Mucosa of descending colon (tissue), 3 donors: ENCODE data around the gene CIROP. TPM values are rescaled to one million over a fixed set of nuclear protein-coding genes. Genes with fewer than 3 reads are reported as not detected.
"Not testable (repeated sequence)": the region's sequence is repeated elsewhere in the genome, so short reads cannot be mapped to it uniquely, and the experiment has no call there.

Source experiments
- ATAC-seq: fragments of 200-7000 bp; cut with Tn5 transposase; one replicate; pipeline ENCODE4 v1.9.1; 2020; ENCODE audit warnings: mild to moderate bottlenecking, moderate library complexity
- DNase-seq, 3 donors: peaks; one replicate each; pipeline ENCODE4 v3.0.0-alpha.2; 2020
- H3K36me3 ChIP-seq: fragments of 200-600 bp; one replicate; pipeline ENCODE4 v1.8.0; 2021; ENCODE audit warnings: low read depth, mild to moderate bottlenecking
- H3K4me1 ChIP-seq: fragments of 200-600 bp; one replicate; pipeline ENCODE4 v1.8.0; 2021; ENCODE audit warnings: low read depth, mild to moderate bottlenecking
- H3K4me3 ChIP-seq: fragments of 200-600 bp; one replicate; pipeline ENCODE4 v1.8.0; 2021; ENCODE audit warnings: mild to moderate bottlenecking
- H3K9me3 ChIP-seq: fragments of 200-600 bp; one replicate; pipeline ENCODE4 v1.8.0; 2021; ENCODE audit warnings: mild to moderate bottlenecking
- intact Hi-C, 2 donors: fragments of 100-400 bp; cut with DNase I in 1 of 2; cut with micrococcal nuclease in 1 of 2; formaldehyde crosslinking; loops; one replicate each; pipeline versions ENCODE4 v1.11.0 to v1.11.1; 2022; cut with DNase I, micrococcal nuclease
- total RNA-seq, 3 donors: library from RNA; stranded (reverse); fragmentation: NEBNext Ultra II Directional in 2 of 3; extraction: Animal tissue kit (Norgen Biotek cat#: 25700) in 2 of 3; gene quantifications; one replicate each; pipeline versions ENCODE4 v1.2.1 to v1.2.4, GENCODE V29; 2021 to 2023
- TF ChIP-seq, protein P1 (sequence below): fragments of 200-600 bp; IDR thresholded peaks from one replicate; pipeline ENCODE4 v1.8.0; 2022; ENCODE audit warnings: antibody characterized with exemption, mild to moderate bottlenecking
- donor health status: DM: no; HTN: no; CAD: no; lungs with moderate emphysema.
- donor health status: DM: no; HTN: no; CAD: no.
- donor health status: DM: no; HTN: yes; CAD: no.

CIROP gene
- total RNA-seq, 3 donors from 2014 or later, result 0.13 TPM; not detected in 2

DNA sequence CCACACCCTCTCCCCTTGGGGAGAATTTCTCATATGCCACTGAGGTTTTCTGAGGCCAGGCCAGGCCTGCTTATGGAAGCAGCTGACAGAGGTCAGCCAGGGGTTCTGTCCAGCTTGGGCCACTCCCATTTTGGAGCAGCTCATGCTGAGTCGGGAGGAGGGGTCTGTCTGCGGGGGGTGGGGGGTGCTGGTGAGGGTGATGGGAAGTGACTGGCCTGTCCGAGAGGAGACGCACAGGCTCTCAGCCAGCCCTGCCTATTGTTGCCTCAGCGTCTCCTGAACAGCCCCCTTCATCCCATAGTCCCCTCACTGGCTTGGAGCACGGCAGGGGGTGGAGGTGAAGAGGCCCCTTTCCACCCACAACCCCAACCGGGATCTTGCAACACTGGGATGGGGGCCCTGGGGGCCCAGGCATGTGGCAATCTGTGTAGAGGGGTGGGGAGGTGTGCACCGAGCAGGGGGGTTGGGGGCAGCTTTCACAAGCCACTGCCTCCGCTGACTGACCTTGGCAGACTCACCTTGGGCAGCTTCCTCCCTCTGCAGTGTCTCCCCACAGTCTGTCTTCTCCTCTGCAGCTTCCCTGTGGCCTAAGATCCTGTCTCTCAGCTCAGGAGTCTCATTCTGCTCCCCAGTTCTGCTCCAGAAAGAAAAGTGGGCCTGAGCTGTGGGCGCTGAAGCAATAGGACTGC, 8.8 kb upstream of the CIROP start:
- DNase-seq (no peak), ATAC-seq (no peak)
- Histone ChIP-seq H3K4me3 (no peak overlapping the region), H3K9me3 (no peaks in the 10 kb centered on the region), H3K36me3 (no peaks in the 10 kb centered on the region), H3K4me1 (no peaks in the 10 kb centered on the region)
- TF ChIP-seq, protein P1, sequence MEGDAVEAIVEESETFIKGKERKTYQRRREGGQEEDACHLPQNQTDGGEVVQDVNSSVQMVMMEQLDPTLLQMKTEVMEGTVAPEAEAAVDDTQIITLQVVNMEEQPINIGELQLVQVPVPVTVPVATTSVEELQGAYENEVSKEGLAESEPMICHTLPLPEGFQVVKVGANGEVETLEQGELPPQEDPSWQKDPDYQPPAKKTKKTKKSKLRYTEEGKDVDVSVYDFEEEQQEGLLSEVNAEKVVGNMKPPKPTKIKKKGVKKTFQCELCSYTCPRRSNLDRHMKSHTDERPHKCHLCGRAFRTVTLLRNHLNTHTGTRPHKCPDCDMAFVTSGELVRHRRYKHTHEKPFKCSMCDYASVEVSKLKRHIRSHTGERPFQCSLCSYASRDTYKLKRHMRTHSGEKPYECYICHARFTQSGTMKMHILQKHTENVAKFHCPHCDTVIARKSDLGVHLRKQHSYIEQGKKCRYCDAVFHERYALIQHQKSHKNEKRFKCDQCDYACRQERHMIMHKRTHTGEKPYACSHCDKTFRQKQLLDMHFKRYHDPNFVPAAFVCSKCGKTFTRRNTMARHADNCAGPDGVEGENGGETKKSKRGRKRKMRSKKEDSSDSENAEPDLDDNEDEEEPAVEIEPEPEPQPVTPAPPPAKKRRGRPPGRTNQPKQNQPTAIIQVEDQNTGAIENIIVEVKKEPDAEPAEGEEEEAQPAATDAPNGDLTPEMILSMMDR, result no peak
- intact Hi-C loops, result no loop called here

DNA sequence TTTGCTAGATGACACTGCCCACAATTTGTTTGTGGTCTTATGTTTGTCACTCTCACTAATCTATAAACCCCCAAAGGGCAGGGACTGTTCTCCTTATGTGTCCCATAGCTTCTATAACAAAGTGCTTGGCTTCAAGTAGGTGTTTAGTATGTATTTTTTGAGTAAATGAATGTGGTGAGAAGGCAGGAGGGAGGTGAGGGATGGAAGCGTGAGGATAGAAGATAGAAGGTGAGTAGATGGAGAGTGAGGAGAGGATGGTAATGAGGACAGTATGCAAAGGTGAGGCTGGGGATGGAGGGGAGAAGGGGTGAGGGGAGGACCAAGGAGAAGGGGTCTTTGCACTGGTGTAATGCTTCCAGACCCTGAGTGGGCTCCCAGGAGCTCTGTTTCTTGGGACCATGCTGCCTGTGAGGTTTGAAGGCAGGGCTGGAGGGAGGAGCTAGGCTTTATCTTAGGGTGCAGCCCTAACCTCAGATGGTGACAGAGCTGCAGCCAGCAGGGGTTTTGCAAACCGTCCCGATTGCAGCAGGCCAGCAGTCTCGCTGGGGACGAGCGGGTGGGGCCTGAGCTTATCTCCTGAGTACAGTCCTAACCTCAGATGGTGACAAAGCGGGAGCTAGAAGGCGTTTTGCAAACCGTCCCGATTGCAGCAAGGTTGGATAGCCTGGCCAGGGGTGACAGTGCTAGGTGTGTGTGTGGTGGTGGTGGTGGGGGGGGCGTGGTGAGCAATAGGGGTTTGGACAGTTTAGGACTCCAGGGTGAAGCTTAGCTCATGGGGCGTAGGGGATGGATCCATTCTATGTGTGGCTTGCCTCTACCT, 7.8 kb upstream of the CIROP start:
- DNase-seq (no peak), ATAC-seq (no peak)
- H3K4me3 ChIP-seq, result no peak overlapping the region
- H3K9me3 ChIP-seq, result no peaks in the 10 kb centered on the region
- intact Hi-C loops, result no loop called here
- no peaks in the 10 kb centered on the region for H3K36me3 ChIP-seq
- H3K4me1 ChIP-seq, result no peaks in the 10 kb centered on the region
- TF ChIP-seq, protein P1, result no peak

DNA sequence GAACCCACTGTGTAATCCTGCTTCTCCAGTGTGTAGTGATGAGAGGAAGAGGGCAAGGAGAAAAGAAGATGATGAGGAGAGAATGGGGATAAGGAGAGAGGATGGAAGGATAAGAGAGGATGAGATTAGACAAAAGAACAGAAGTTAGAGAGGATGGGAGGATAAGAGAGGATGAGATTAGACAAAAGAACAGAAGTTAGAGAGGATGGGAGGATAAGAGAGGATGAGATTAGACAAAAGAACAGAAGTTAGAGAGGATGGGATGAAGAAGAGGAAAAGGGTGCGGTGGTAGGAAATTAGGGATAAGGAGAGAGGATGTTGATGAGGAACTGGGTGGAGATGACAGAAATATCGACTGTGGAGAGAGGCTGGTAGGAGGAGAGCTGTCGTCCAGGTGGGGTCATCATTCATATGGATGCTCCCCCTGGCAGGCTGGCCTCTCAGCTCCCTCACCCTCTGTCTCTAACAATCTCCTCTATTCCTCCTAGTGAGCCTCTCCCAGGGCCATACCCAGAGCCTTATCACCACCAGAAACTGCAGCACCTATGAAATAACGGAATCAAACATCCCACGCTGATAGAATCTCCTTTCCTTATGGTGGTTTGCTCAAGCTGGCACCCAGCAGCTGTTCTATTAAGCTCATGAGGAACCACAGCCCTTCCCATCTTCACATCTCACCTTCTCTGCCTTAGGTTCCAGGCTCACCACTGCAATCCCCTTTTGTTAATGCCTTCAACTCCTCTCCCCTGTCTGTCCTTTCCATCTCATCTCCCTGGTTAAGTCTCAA, 6.0 kb upstream of the CIROP start:
- intact Hi-C loops, result no loop called here
- ATAC-seq, result no peak
- TF ChIP-seq, protein P1, result no peak

DNA sequence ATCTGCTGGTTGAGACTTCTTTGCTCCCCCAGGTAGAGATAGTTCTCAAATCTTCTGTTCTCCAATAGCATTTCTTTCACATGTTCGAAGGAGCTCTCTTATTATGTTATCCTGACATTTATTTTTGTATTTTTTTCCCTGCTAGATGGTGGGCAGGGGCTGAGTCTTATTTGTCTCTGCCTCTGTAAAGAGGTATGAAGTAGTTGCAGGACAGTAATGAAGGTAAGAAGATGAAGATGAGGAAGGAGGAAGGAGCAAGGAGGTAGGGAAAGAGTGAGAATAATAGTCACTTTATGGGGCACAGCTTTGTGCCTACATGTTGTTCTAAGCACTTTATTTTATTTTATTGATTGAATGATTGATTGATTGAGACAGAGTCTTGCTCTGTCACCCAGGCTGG, 5.0 kb upstream of the CIROP start:
- no peaks in the 10 kb centered on the region for H3K36me3 ChIP-seq
- DNase-seq (no peak), ATAC-seq (no peak)
- H3K4me3 ChIP-seq, result no peak overlapping the region
- H3K4me1 ChIP-seq, result no peaks in the 10 kb centered on the region
- no peaks in the 10 kb centered on the region for H3K9me3 ChIP-seq
- TF ChIP-seq, protein P1, result no peak
- intact Hi-C loops, result no loop called here

More for the DNA sequence above, 6.0 kb upstream of the CIROP start:
- no peaks in the 10 kb centered on the region for H3K36me3 ChIP-seq
- no peak overlapping the region for H3K4me3 ChIP-seq
- no peaks in the 10 kb centered on the region for H3K4me1 ChIP-seq
- DNase-seq, result no peak
- H3K9me3 ChIP-seq, result no peaks in the 10 kb centered on the region

DNA sequence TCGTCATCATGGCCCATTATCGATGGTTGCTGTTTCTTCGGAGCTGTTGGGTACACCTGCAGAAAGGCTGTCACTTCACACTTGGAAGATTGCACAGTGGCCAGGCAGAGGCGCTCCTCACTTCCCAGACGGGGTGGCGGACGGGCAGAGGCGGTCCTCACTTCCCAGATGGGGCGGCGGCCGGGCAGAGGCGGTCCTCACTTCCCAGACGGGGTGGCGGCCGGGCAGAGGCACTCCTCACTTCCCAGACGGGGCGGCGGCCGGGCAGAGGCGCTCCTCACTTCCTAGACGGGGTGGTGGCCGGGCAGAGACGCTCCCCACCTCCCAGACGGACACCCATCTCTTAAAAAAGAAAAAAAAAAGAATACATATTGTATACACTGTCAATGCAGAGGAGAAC, 3.4 kb upstream of the CIROP start:
- DNase-seq, H3K4me3 ChIP-seq, intact Hi-C loops, ATAC-seq, H3K36me3 ChIP-seq, H3K4me1 ChIP-seq, H3K9me3 ChIP-seq: not testable (repeated sequence)

DNA sequence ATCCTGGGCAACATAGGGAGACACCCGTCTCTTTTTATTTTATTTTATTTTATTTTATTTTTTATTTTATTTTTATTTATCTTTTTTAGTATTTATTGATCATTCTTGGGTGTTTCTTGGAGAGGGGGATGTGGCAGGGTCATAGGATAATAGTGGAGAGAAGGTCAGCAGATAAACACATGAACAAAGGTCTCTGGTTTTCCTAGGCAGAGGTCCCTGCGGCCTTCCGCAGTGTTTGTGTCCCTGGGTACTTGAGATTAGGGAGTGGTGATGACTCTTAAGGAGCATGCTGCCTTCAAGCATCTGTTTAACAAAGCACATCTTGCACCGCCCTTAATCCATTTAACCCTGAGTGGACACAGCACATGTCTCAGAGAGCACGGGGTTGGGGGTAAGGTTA, 2.8 kb upstream of the CIROP start:
- ATAC-seq, H3K4me3 ChIP-seq, H3K36me3 ChIP-seq, DNase-seq, intact Hi-C loops, H3K4me1 ChIP-seq, H3K9me3 ChIP-seq: not testable (repeated sequence)
